NCI-H1436 treated with DMSO at 0.1 percent for 48 hours (cell line): ENCODE measurements around the gene PDZD4.
"Not testable (repeated sequence)": the region's sequence is repeated elsewhere in the genome, so short reads cannot be mapped to it uniquely, and the experiment has no call there.

Source experiments
- DNase-seq: peaks from one replicate; lab custom pipeline; 2025; lab: John Stamatoyannopoulos, UW

The PDZD4 gene

DNA sequence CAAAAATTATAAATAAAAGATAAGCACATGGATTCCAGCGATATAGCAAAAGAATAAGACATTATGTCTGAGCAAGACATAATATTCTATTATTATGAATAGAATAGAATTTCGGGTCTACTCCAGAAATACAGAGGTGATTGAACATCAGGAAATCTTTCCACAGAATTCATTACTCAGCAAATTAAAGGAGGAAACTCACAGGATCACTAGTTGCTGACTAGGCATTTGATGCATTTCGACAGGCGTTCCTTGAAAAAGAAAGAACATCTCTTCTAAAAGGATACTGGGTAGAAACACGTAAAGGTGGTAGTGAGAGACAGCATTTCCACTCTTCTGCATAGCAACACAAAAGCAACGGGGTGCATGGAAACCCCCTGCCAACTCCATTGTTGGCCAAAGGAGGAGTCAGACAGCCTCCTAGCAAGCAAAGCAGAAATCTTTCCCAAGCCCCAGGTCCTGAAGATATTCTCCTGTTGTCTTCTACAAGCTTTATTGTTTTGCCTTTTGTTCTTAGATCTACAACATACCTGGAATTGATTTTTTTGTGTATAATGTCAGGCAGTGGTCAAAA is 14.3 kb upstream of the PDZD4 start:
- DNase-seq: no peak

DNA sequence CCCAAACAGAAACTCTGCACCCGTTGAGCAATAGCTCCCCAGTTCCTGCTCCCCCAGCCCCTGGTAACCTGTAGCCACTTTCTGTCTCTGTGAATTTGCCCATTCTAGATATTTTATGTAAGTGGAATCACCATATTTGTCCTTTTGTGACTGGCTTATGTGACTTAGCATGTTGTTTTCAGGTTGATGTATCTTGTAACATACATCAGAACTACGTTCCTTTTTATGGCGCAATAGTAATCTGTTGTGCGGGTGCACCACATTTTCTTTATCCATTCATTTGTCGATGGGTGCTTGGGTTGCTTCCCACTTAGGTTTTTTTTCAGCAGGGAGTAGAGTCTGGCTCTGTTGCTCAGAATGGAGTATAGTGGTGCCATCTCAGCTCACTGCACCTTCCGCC is 6.6 kb upstream of the PDZD4 start:
- DNase-seq: no peak

DNA sequence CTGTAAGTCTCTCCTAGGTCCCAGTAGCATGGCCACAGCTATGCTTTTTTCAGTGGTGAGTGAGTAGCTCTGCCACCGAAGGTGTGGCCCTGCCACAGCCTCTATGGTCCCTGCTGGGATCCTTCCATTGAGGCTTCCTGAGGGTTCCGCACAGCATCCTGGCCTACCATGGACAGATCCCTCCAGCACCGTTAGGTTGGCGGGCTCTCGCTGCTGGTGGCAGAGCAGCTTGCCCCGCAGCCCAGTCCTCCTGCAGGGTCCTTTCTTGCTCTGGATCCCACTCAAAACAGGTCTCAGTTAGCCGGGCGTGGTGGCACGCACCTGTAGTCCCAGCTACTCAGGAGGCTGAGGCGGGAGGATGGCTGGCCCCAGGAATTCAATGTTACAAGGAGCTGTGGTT is 2.4 kb upstream of the PDZD4 start:
- DNase-seq: no peak

DNA sequence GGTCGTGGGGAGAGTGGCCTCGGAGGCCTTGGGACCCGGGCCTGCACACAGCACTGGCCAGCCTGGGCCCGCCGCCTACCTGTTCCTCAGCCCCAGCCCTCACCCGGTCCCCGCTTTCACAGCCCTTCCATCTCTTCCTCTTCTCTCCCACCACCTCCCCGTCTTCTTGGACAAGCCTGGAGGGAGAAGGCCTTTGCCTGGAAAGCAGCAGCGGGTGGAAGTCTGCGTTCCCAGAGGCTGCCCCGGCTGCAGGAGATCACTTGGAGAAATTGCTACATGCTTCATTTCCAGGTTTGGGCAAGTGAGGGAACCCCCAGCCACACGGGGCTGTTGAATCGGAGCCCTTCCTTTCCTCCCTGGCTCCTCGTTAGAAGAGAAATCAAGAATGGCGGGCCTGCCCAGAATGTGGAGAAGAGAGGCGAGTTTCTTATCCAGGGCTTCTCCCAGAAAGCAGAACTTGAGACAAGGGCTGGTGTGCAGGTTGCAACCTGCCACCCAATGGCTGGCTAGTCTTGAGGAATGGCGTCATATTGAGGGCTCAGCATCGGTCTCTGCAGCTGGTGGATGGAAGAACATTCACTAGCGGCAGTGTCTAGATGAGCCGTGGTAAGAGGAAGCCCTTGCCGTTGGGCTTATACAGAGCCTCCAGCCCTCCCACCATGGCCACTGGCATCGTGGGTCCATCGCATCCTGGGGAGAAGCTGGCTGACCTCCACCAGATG is 1.2 kb upstream of the PDZD4 start:
- no peak for DNase-seq

DNA sequence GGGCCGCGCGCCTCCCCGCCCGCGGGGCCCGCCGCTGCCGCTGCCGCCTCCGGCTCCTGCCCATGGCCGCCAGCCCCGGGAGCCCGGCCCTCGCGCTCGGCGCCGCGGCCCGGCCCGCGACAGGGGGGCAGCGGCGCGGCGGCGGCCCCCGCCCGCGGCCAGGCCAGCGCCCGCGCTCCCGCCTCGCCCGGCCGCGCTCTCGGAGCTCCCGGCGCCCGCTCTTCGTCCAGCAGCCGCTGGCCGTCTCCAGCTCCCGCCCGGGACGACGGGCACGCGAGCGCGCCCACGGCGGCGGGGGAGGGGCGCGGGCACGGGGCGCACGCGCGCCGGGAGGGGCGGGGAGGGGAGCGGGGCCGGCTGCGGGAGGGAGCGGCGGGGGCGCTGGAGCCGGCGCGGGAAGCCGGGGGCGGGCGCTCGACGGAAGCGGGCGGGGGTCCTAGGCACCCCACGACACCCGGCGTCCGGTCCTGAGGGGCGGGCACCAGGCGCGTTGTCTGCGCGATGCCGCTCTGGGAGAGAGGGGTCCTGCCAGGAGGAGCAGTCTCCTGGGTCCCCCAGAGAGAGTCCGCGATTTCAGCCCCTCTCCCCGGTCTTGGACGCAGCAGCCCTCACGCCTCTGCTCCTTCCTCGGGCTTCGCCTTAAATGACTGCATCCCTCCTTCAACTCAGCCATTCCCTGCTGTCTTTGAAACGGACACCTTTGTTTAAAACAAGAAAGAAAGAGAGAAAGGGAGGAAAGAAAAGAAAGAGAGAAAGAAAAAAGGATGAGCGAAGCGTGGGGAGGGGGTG is 490 bp upstream of the PDZD4 start:
- no peak for DNase-seq

DNA sequence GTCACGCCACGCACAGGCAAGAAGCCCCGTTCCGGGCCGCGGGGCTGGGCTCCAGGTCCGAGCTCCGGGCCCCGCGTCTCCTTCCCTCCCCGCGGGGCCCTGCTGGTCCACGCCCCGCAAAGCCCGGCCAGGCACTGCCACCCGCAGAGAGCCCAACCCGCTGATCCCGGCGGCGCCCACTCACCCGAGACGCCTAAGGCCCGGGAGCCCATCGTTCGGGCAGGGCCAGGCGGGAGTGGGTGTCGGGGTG is 870 bp downstream of the PDZD4 start:
- DNase-seq: no peak

DNA sequence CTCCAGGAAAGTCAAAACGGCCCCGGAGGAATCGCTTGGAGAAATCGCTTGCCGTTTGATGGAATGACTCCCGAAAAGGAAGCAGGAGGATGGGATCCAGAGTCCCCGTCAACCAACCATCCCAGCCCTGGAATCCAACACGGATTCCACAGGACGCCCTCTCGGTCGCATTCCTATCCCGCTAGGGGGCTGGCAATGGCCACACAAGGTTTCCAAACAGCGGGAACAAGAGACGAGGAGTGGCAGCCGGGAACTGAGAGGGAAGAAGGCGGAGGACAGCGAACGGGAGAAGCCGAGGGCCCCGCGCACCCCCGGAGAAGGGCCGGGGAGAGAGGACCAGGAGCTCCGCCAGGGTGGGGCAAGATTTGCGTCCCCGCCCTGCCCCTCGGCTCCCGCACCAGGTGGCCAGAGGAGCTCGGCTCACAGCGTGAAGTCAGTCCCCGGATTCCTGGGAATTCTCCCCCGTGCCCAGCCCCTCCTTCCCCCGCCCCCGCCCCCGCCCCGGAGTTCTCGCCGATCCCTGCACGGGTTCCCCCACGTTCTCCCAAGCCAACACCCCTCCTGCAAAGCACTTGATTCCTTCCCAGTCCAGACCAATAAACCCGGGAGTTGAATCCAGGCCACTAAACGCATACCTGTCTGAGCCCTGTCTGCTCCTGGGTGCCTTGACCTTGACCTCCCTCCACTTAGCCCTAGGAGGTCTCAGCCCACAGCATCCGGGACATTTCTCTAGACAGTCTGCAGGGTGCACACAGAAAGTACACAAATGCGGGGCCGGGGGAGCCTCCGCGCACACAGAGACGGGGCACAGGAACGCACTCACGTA is 1.4 kb downstream of the PDZD4 start:
- no peak for DNase-seq

DNA sequence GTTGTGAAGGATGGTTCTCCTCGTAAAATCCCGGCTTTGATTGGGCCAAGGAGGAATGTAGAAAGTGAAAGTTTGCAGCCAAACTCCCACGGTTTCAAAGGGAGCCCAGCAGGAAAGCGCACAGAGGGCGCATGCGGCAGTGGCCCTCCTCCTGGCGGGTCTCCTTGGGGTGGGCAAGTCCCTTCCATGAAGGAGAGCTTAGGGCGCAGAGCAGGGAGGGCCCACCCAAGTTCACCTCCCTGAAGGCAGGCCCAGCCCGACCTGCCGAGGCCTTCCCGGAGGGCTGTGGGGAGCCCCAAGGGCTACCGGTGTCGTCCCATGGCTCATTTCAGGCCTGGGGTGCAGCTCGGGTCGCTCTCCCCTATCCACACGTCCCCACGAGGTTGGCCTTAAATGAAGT is 2.0 kb downstream of the PDZD4 start:
- no peak for DNase-seq

DNA sequence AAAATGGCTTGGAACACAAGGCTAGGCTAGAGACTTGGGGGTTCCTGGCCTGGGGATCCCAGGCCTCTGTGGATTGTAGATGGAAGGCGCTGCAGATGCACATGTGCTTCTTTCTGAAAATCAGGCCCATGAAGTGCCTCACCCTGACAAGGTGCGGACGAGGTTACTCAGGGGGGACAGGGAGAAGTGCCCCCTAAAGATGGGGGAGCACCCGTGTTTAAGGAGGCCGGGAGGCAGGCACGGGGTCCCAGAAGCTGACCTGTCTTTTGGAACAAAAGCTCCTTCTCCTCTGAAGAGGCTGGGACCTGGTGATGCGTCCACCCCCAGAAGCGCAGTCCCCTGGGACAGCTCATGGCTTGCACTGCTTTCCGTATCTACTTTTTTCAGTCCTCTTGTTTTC is 2.4 kb downstream of the PDZD4 start:
- no peak for DNase-seq

DNA sequence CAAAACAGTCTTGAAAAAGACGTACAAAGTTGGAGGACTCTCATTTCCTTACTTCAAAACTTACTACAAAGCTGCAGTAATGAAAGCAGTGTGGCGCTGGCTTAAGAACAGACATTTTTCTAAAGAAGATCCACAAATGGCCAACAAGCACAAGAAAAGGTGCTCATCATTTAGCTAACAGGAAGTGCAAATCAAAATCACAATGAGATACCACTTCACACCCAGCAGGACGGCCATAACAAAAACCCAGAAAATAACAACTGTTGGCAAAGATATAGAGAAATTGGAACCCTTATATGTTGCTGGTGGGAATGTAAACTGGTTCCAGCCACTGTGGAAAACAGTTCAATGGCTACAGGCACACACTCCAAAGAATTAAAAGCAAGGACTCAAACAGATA is 3.3 kb downstream of the PDZD4 start:
- DNase-seq: no peak

DNA sequence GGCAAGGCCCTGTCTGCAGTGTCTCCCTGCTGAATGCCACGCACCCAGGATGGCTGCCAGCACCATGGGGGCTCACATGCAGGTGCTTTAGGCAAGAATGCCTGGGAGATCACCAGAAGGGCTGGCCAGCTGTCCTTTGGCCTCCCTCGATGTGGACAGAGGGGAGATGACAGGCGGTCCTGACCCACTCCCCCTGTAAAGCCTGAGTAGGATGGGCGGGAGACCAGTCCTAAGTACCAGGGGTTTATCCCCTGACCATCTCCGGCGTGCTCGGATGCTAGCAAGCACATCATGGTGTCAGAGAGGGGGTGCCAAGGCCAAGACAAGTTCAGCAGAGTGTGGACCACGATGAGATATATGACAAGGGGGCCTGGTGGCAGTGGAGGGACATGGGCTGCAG is 5.3 kb downstream of the PDZD4 start:
- DNase-seq: no peak

DNA sequence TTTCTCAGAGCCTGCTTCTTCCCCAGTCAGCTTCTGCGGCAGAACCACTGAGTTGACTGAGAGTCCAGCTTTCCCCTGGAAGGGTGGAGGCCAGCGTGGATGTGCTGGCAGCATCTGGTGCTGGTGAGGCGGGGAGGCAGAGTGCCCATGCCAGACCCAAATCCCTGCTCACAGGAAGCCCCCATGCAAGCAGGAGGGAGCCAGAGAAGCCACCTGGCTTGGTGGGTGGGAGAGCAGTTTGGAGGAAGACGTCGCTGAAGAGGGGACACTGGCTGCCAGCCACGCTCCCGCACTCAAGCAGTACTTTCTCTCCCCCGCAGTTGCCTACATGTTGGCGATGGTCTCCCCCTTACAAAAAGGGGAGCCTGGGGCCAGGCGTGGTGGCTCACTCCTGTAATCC is 6.0 kb downstream of the PDZD4 start:
- DNase-seq: no peak

DNA sequence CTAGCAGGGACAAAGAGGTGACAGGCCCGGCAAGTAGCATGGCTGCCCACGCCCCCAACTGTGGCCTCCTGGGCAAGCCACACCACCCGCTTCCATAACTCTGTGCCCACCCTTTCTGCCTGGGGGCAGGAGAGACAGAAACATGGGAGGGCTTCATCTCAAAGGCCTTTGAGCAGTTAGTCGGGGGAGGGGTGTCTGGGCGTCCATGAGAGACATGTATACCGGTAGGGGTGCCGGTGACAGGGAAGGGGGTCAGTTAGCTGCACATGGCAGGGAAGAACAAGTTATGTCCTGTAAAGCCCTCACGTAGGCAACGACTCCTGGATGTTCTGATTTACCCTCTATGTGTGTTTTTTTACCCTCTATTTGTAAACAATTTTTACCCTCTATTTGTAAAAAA is 9.3 kb downstream of the PDZD4 start:
- DNase-seq: no peak

DNA sequence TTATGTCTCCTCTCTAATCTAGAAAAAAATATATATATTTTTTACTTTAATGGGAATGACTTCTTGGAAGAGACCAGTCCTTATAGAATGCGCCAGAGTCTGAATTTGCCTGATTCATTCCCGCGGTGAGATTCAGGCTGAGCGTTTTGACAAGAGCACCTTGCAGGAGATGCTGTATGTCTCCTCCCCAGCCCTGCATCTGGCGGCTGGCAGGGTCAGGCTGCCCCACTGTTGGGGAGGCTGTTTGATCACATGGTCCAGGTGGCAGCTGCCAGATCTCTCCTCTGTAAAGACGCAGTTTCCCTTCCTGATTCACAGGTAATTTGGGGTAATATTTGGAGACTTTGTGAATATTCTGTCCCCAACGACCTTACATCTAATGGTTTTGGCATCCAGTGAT is 9.7 kb downstream of the PDZD4 start:
- DNase-seq: no peak

DNA sequence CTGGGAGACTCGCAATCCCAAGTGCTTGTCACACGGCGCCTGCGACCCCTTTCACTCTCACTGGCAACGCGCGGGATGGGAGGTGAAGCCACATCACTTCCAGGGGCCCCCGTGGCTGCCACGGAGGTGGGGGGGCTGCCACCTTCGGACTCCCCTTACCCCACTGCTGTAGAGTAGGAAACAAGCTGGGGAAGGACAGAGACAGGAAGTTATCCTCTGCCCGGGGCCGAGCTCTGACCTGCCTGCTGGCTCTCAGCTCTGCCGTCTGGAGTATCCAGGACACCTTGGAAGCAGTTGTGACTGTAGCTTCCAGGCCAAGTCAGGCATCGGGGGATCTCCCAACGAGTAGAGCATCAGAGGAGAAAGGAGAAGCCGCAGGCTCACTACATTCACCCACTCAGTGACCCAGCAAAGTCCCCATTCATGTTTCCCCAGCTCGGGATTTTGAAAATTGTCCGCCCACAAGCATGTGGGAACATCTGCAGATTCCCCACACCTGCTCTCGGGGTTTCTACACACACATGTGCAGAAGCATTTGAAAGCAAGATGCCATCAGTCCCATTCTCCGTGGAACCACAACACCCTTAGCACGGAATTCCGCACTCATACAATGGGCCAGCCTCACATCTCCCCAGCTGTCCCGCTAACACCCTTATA is 10.8 kb downstream of the PDZD4 start:
- no peak for DNase-seq

DNA sequence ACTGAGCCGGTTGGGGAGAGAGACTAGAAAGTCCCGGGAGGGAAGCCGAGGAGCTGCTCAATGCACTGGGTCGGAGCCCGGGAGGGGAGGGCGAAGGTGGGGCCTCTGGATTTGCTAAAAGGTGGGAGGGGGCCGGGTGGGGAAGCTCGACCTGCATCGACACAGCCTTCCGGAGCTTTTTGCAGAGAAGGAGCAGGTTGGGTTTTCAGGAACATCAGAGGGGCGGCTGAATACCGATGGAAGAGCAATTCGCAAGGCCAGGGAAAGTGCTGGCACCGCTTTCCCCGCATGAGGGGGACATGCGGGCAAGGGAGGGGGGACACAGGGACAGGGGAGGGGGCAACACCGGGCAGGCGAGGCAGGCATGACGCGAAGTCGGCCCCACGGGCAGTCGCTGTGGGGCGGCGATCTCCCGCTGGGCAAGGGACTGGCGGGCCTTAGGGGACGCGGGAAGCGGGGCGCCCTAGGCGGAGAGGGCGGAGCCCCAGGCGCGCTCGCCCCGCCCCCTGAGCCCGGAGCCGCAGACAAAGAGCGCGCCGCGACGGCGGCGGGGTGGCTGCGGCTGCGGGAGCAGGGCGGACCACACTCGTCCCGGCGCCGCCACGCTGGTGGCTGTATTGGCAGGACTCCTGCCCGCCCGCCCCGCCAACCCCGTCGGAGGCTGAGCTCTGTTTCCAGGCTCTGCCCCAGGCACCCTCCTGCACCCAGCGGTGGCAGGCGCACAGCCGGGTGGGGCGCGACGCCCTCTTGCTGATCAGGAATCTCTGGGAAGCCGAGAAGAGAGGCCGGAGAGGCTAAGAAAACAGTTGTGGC is 11.6 kb downstream of the PDZD4 start:
- no peak for DNase-seq

DNA sequence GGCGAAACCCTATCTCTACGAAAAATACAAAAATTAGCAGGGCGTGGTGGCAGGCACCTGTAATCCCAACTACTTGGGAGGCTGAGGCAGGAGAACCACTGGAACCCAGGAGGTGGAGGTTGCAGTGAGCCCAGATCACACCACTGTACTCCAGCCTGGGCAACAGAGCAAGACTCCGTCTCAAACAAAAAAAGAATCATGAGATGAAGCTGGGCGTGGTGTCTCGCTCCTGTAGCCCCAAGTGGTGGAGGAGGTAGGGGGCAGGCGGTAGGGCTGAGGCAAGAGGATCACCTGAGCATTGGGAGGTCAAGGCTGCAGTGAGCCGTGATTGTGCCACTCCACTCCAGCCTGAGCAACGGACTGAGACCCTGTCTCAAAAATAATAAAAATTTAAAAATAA is 12.3 kb downstream of the PDZD4 start:
- DNase-seq: not testable (repeated sequence)

DNA sequence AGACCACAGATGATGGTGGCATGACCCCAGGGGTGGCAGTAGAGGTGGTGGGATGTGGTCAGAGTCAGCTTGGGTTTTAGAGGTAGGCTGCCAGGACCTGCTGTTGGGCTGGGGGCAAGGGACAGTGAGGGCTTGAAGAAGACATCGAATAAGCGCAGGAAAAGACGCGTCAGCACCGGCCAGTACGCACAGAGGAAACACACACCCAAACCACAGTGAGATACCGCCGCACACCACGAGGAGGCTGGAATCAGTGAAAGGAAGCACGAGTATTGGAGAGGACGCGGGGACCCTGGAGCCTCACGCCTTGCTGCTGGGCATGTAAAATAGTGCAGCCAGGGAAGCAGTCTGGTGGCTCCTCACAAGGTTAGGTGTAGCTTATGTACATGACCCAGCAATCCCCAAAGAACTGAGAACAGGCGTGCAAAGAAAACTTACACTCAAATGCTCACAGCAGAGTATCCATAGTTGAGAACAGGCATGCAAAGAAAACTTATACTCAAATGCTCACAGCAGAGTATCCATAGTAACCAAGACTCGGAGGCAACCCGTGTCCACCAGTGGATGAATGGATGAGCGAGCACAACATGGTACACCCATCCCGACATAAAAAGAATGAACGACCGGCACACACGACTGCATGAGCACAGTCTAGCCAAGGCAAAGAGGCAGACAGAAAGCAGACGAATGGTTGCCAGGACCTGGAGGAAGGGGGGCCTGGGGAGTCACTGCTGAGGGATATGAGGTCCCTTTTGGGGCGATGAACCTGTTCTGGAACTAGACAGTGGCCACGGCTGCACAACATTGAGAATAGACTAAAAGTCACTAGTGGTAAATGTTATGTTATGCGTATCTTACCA is 13.3 kb downstream of the PDZD4 start:
- DNase-seq: no peak

DNA sequence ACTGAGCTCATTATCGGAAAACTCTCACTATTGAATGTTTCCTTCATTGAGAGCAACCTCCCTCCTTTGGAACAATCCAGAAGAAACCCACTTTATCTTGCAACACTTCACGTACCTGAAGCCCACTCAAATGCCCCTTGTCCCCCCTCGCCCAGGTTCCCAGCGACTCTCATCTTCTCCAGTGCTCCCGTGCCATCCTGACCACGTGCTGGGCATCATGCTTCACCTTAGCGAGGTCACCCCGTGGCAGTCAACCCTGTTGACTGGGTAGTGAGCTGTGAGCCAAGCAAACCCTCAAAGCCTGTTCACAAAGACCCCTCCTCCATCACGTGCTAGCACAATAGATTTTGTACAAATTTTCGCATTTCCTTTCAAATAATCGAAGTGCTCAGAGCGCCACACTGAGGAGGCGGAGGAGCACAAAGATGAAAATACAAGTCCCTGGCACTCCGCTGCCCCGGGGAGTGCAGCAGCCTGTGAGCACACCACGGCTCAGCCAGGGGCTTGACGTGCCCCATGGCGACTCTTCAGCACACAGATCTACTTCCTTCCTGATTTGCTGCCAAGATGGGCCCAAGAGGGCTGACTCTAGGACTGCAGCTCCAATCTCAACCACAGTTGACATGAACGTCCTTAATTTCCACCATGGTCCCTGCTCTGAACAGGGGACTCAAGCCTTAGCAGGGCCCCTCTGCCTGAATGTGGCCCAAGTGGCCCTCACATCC is 15.6 kb downstream of the PDZD4 start:
- DNase-seq: no peak

DNA sequence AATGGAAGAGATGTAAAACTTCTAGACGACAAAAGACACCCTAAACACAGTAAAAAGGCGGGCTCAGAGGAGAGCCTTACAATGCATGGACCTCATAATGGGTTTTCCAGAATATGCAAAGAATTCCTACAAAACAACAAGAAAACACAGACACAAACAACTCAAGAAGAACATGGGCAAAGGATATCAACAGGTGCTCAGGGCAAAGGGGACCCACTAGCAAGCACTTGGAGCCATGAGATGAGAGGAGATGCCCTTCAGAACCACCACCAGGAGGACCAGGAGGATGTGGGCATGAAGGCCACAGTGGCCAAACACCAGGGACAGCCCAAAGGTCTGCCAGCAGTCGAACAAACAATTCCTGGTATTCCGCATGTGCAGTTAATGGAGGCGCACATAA is 17.2 kb downstream of the PDZD4 start:
- no peak for DNase-seq
